MM.1S (cell line): Measurements from ENCODE around the gene GOSR2.

ENCODE experiments used
- DNase-seq: peaks from one replicate; pipeline ENCODE4 v3.0.0-alpha.2; 2015
- H2AFZ ChIP-seq: fragments of 300-600 bp; sonication (generic); 2 replicates; pipeline ENCODE4 v1.6.0; 2016; ENCODE audit warnings: antibody characterized with exemption, low read length
- H3F3A ChIP-seq: fragments of 300-600 bp; sonication (generic); 2 replicates; pipeline ENCODE4 v1.6.1; 2016; ENCODE audit warnings: mild to moderate bottlenecking, antibody characterized with exemption, low read length, moderate library complexity, mixed read lengths; ENCODE audit not compliant: insufficient read depth
- H3K27ac ChIP-seq: fragments of 300-600 bp; sonication (generic); 2 replicates; pipeline ENCODE4 v1.5.1; 2016; ENCODE audit warnings: mild to moderate bottlenecking, low read length
- H3K27me3 ChIP-seq: fragments of 300-600 bp; sonication (generic); replicated peaks from 2 replicates; pipeline ENCODE4 v1.6.0; 2016; ENCODE audit warnings: low read length; ENCODE audit not compliant: insufficient read depth
- H3K36me3 ChIP-seq: fragments of 300-600 bp; sonication (generic); replicated peaks from 2 replicates; pipeline ENCODE4 v1.6.1; 2016; ENCODE audit warnings: mild to moderate bottlenecking, low read length, mixed read lengths; ENCODE audit not compliant: insufficient read depth
- H3K4me1 ChIP-seq: fragments of 300-600 bp; sonication (generic); 2 replicates; pipeline ENCODE4 v1.6.1; 2016; ENCODE audit warnings: low read length, mixed read lengths
- H3K4me2 ChIP-seq: fragments of 300-600 bp; sonication (generic); 2 replicates; pipeline ENCODE4 v1.6.0; 2016; ENCODE audit warnings: low read depth, low read length
- H3K4me3 ChIP-seq: fragments of 300-600 bp; sonication (generic); 2 replicates; pipeline ENCODE4 v1.5.1; 2016; ENCODE audit warnings: low read length, mixed read lengths
- H3K79me2 ChIP-seq: fragments of 300-600 bp; sonication (generic); 2 replicates; pipeline ENCODE4 v1.6.1; 2016; ENCODE audit warnings: mixed run types, low read length, mixed read lengths
- H3K9ac ChIP-seq: fragments of 300-600 bp; sonication (generic); 2 replicates; pipeline ENCODE4 v1.6.1; 2016; ENCODE audit warnings: low read length, mixed read lengths
- H3K9me2 ChIP-seq: fragments of 300-600 bp; sonication (generic); replicated peaks from 2 replicates; pipeline ENCODE4 v1.6.1; 2016; ENCODE audit warnings: mild to moderate bottlenecking, low read length, mixed read lengths; ENCODE audit not compliant: insufficient read depth
- H3K9me3 ChIP-seq: fragments of 300-600 bp; sonication (generic); replicated peaks from 2 replicates; pipeline ENCODE4 v1.6.1; 2016; ENCODE audit warnings: mild to moderate bottlenecking, low read length, mixed read lengths; ENCODE audit not compliant: insufficient read depth
- H4K20me1 ChIP-seq: fragments of 300-600 bp; sonication (generic); 2 replicates; pipeline ENCODE4 v1.6.1; 2016; ENCODE audit warnings: mild to moderate bottlenecking, low read length, moderate library complexity, mixed read lengths; ENCODE audit not compliant: insufficient read depth
- CTCF ChIP-seq: fragments of 300-600 bp; sonication (generic); IDR thresholded peaks from 2 replicates; pipeline ENCODE4 v1.5.1; 2016; ENCODE audit warnings: antibody characterized with exemption, low read length, mixed read lengths
- EZH2 ChIP-seq: fragments of 300-600 bp; sonication (generic); optimal IDR thresholded peaks from 2 replicates; pipeline ENCODE3; 2017; ENCODE audit warnings: low read depth, mild to moderate bottlenecking, antibody characterized with exemption, low read length, mixed read lengths
- EZH2phosphoT487 ChIP-seq: fragments of 300-600 bp; sonication (generic); IDR thresholded peaks from 2 replicates; pipeline ENCODE4 v1.6.1; 2018; ENCODE audit warnings: antibody characterized with exemption, low read length

Gene GOSR2

GRCh38 chr17:46875849-46876352 lies 47.1 kb upstream of the GOSR2 start:
- Histone ChIP-seq H3K27ac (no peak overlapping the region), H3K9ac (no peak overlapping the region), H2AFZ (no peak overlapping the region; the same call in 1 of the 2 replicates), H3K4me3 (no peak overlapping the region), H3K9me2 (no peaks in the 10 kb centered on the region), H3F3A (no peaks in the 10 kb centered on the region), H3K4me2 (no peak overlapping the region), H3K4me1 (peaks cover 4% of the 10 kb centered on the region; the same call in 1 of the 2 replicates), H3K27me3 (no peaks in the 10 kb centered on the region), H3K79me2 (no peaks in the 10 kb centered on the region), H3K9me3 (no peaks in the 10 kb centered on the region), H3K36me3 (no peaks in the 10 kb centered on the region), H4K20me1 (no peaks in the 10 kb centered on the region)
- DNase-seq = peak; percentile 36
- TF ChIP-seq EZH2phosphoT487 = no peak
- no peak for TF ChIP-seq CTCF
- no peak for TF ChIP-seq EZH2

- Histone ChIP-seq H3K9ac (no peak overlapping the region), H3K36me3 (no peaks in the 10 kb centered on the region), H3K4me1 (peaks cover 4% of the 10 kb centered on the region; the same call in 1 of the 2 replicates), H3K9me2 (no peaks in the 10 kb centered on the region), H2AFZ (no peak overlapping the region; the same call in 1 of the 2 replicates), H3K4me2 (no peak overlapping the region), H3K79me2 (no peaks in the 10 kb centered on the region), H3K9me3 (no peaks in the 10 kb centered on the region), H3K27me3 (no peaks in the 10 kb centered on the region), H3K27ac (no peak overlapping the region), H3K4me3 (no peak overlapping the region), H3F3A (no peaks in the 10 kb centered on the region), H4K20me1 (no peaks in the 10 kb centered on the region)
- peak; percentile 76 for DNase-seq
- no peak for TF ChIP-seq EZH2phosphoT487
- peak; percentile 75 for TF ChIP-seq CTCF
- no peak for TF ChIP-seq EZH2
Measured at GRCh38 chr17:46876353-46876887, 46.5 kb upstream of the GOSR2 start.

GRCh38 chr17:46876926-46877325 lies 46.0 kb upstream of the GOSR2 start:
- peaks cover 4% of the 10 kb centered on the region; the same call in 1 of the 2 replicates for H3K4me1 ChIP-seq
- H4K20me1 ChIP-seq = no peaks in the 10 kb centered on the region
- H3F3A ChIP-seq = no peaks in the 10 kb centered on the region
- no peaks in the 10 kb centered on the region for H3K9me3 ChIP-seq
- DNase-seq = no peak
- no peak overlapping the region; the same call in 1 of the 2 replicates for H2AFZ ChIP-seq
- no peak overlapping the region for H3K4me2 ChIP-seq
- H3K9ac ChIP-seq = no peak overlapping the region
- no peak overlapping the region for H3K27ac ChIP-seq
- TF ChIP-seq EZH2 = no peak
- TF ChIP-seq EZH2phosphoT487 = no peak
- TF ChIP-seq CTCF = no peak
- no peaks in the 10 kb centered on the region for H3K27me3 ChIP-seq
- no peaks in the 10 kb centered on the region for H3K36me3 ChIP-seq
- H3K9me2 ChIP-seq = no peaks in the 10 kb centered on the region
- no peaks in the 10 kb centered on the region for H3K79me2 ChIP-seq
- H3K4me3 ChIP-seq = no peak overlapping the region
